ENCODE results near the gene OSGEP. TPM values are rescaled to one million over a fixed set of nuclear protein-coding genes. Genes with fewer than 3 reads are reported as not detected.
A peak's percentile ranks its signal among the peaks of the same experiment; 100 is the strongest.

OSGEP gene
- total RNA-seq, 1 experiment from 2014 or later = 26.6 TPM

- no peak for TF ChIP-seq CTCF (IDR thresholded peaks at IDR 0.05)
- peak; percentile 61; the same call in 1 of the 2 replicates for TF ChIP-seq POLR2AphosphoS5 (IDR thresholded peaks at IDR 0.05; ENCODE audit: low read depth, low read length)
- DNase-seq (ENCODE audit: low read depth, low spot score) (no peak), ATAC-seq (no peak)
- H3K27me3 ChIP-seq (ENCODE audit: control insufficient read depth, insufficient read depth, low read length) = no peaks in the 10 kb centered on the region
- H3K4me3 ChIP-seq (ENCODE audit: low read depth in 2 of 2, low read length in 2 of 2) = no peak overlapping the region
- no peak overlapping the region; the same call in 1 of the 2 replicates for H3K27ac ChIP-seq (ENCODE audit: low read length)
- in situ Hi-C loops (cut with HindIII; ENCODE audit: low pct_unique_long_range_greater_than_20kb, low sequenced_read_pairs) (no loop called here), intact Hi-C loops (cut with micrococcal nuclease; ENCODE audit: unreplicated experiment) (no loop called here)
- peaks cover 16% of the 10 kb centered on the region for H3K36me3 ChIP-seq (ENCODE audit: control insufficient read depth, insufficient read depth, low read length)
- BruUV-seq (replicated peaks) = no TSS peak
- CTCF ChIA-PET = no interaction called here
- POLR2A ChIA-PET = no interaction called here
- no peaks in the 10 kb centered on the region for H3K9me3 ChIP-seq (ENCODE audit: control insufficient read depth, insufficient read depth, low read depth, low read length)
- peaks cover 39% of the 10 kb centered on the region for H3K4me1 ChIP-seq (ENCODE audit: control insufficient read depth, insufficient read depth, low read length)
Observed at GRCh38 chr14:20458031-20458789, 3.6 kb upstream of the OSGEP start.

- Histone ChIP-seq H3K27ac (ENCODE audit: low read length) (peak overlapping the region; percentile 97), H3K27me3 (ENCODE audit: control insufficient read depth, insufficient read depth, low read length) (no peaks in the 10 kb centered on the region), H3K4me3 (ENCODE audit: low read depth in 2 of 2, low read length in 2 of 2) (peak overlapping the region; percentile 86 to 93; a peak in 3 of 4 replicates), H3K36me3 (ENCODE audit: control insufficient read depth, insufficient read depth, low read length) (peaks cover 16% of the 10 kb centered on the region), H3K9me3 (ENCODE audit: control insufficient read depth, insufficient read depth, low read depth, low read length) (no peaks in the 10 kb centered on the region), H3K4me1 (ENCODE audit: control insufficient read depth, insufficient read depth, low read length) (peaks cover 33% of the 10 kb centered on the region)
- ATAC-seq (no peak), DNase-seq (ENCODE audit: low read depth, low spot score) (no peak)
- ChIA-PET POLR2A (no interaction called here), CTCF (no interaction called here)
- intact Hi-C loops (cut with micrococcal nuclease; ENCODE audit: unreplicated experiment) (no loop called here), in situ Hi-C loops (cut with HindIII; ENCODE audit: low pct_unique_long_range_greater_than_20kb, low sequenced_read_pairs) (no loop called here)
- TF ChIP-seq CTCF (IDR thresholded peaks at IDR 0.05) (no peak), REST (IDR thresholded peaks at IDR 0.05; ENCODE audit: insufficient read depth in 1 of 2, low read depth in 2 of 2, low read length in 1 of 2) (no peak), SIN3A (IDR thresholded peaks at IDR 0.05; ENCODE audit: borderline replicate concordance, insufficient read depth, low read depth, low read length) (no peak), POLR2AphosphoS5 (IDR thresholded peaks at IDR 0.05; ENCODE audit: low read depth, low read length) (no peak; the same call in 1 of the 2 replicates), TCF7L2 (IDR thresholded peaks at IDR 0.05; ENCODE audit: low read depth, low read length) (no peak)
- no TSS peak for BruUV-seq (replicated peaks)
Observed at GRCh38 chr14:20456971-20457370, 2.4 kb upstream of the OSGEP start.

Measured in Panc1 (cell line).